Progenitor cell of endocrine pancreas (in vitro differentiated cells): Measurements from ENCODE around the gene SPTA1. TPM values are rescaled to one million over a fixed set of nuclear protein-coding genes. Genes with fewer than 3 reads are reported as not detected.

Experiments
- DNase-seq: peaks from one replicate; pipeline ENCODE4 v3.0.0; 2021; ENCODE audit warnings: low spot score; ENCODE audit not compliant: unreplicated experiment
- H3K27ac Mint-ChIP-seq: 2 replicates; pipeline ENCODE4 v1.8.0; 2021; ENCODE audit warnings: mild to moderate bottlenecking, moderate library complexity, mixed read lengths
- H3K27me3 Mint-ChIP-seq: 2 replicates; pipeline ENCODE4 v1.8.0; 2021; ENCODE audit warnings: mixed read lengths
- H3K36me3 Mint-ChIP-seq: 2 replicates; pipeline ENCODE4 v1.8.0; 2022; ENCODE audit warnings: mixed read lengths; ENCODE audit not compliant: insufficient read depth
- H3K4me1 Mint-ChIP-seq: 2 replicates; pipeline ENCODE4 v1.8.0; 2021; ENCODE audit warnings: low read depth, mixed read lengths
- H3K4me3 Mint-ChIP-seq: 2 replicates; pipeline ENCODE4 v1.8.0; 2021; ENCODE audit warnings: low read depth, mild to moderate bottlenecking, moderate library complexity, mixed read lengths
- H3K9me3 Mint-ChIP-seq: 2 replicates; pipeline ENCODE4 v1.8.0; 2021; ENCODE audit warnings: low read depth, mixed read lengths
- total RNA-seq: library from RNA; stranded (reverse); gene quantifications from 2 replicates; pipeline ENCODE4 v1.2.1, GENCODE V29; 2021
- TF ChIP-seq, protein P1 (sequence below): fragments of 200-600 bp; sonication (generic); IDR thresholded peaks from one replicate; pipeline ENCODE4 v1.5.0; 2021; ENCODE audit warnings: antibody characterized with exemption, mild to moderate bottlenecking; ENCODE audit not compliant: unreplicated experiment

The SPTA1 gene
- total RNA-seq, 1 donor from 2014 or later: not detected

- no peaks in the 10 kb centered on the region for H3K27me3 Mint-ChIP-seq
- H3K9me3 Mint-ChIP-seq: no peaks in the 10 kb centered on the region
- H3K27ac Mint-ChIP-seq: no peak overlapping the region
- no peak for DNase-seq
- no peaks in the 10 kb centered on the region for H3K36me3 Mint-ChIP-seq
- TF ChIP-seq, protein P1, sequence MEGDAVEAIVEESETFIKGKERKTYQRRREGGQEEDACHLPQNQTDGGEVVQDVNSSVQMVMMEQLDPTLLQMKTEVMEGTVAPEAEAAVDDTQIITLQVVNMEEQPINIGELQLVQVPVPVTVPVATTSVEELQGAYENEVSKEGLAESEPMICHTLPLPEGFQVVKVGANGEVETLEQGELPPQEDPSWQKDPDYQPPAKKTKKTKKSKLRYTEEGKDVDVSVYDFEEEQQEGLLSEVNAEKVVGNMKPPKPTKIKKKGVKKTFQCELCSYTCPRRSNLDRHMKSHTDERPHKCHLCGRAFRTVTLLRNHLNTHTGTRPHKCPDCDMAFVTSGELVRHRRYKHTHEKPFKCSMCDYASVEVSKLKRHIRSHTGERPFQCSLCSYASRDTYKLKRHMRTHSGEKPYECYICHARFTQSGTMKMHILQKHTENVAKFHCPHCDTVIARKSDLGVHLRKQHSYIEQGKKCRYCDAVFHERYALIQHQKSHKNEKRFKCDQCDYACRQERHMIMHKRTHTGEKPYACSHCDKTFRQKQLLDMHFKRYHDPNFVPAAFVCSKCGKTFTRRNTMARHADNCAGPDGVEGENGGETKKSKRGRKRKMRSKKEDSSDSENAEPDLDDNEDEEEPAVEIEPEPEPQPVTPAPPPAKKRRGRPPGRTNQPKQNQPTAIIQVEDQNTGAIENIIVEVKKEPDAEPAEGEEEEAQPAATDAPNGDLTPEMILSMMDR: no peak
- no peaks in the 10 kb centered on the region for H3K4me1 Mint-ChIP-seq
- no peak overlapping the region for H3K4me3 Mint-ChIP-seq
Measured at GRCh38 chr1:158674302-158674701, 12.2 kb downstream of the SPTA1 start.

DNA sequence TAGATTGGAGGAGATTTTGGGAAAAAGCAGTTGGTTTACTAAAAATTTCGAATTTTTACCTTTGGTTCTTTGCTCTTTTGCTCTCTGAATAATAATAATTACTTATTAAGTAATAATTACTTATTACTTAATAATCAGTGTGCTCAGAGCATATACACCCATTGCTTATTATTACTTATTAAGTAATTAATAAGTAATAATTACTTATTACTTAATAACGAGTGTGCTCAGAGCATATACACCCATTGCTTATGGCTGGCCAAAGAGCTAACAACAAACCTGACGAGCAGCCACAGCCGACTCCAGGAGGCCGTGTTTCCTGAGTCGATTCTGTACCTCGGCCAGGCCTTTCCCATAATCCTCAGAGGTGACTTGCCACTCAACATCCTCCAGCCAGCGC, 20.5 kb downstream of the SPTA1 start:
- H3K27me3 Mint-ChIP-seq: no peaks in the 10 kb centered on the region
- H3K9me3 Mint-ChIP-seq: no peaks in the 10 kb centered on the region
- TF ChIP-seq, protein P1: no peak
- H3K4me1 Mint-ChIP-seq: no peaks in the 10 kb centered on the region
- no peak overlapping the region for H3K4me3 Mint-ChIP-seq
- H3K36me3 Mint-ChIP-seq: no peaks in the 10 kb centered on the region
- no peak overlapping the region for H3K27ac Mint-ChIP-seq
- no peak for DNase-seq

DNA sequence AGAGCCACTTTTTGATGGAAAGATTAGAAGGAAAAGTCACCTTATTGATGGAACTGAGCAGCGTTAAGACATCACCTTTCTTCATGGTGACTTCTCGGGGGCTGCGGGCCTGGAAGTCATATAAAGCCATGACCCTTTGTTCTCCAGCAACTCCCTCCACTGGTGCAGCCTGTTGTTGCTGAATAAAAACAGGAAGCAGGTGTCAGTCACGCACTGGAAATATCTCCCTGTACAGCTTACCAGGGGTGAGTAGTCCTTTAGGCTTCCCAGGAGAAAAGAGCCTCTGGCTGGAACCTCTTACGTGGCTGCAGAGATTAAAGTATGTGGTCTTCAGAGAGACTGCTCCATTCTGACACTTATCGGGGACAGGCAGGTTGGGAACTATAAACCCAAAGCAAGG, 31.9 kb downstream of the SPTA1 start:
- Mint-ChIP-seq H3K9me3 (no peaks in the 10 kb centered on the region), H3K4me3 (no peak overlapping the region), H3K27me3 (no peaks in the 10 kb centered on the region), H3K36me3 (no peaks in the 10 kb centered on the region), H3K4me1 (no peaks in the 10 kb centered on the region), H3K27ac (no peak overlapping the region)
- TF ChIP-seq, protein P1: no peak
- DNase-seq: no peak

DNA sequence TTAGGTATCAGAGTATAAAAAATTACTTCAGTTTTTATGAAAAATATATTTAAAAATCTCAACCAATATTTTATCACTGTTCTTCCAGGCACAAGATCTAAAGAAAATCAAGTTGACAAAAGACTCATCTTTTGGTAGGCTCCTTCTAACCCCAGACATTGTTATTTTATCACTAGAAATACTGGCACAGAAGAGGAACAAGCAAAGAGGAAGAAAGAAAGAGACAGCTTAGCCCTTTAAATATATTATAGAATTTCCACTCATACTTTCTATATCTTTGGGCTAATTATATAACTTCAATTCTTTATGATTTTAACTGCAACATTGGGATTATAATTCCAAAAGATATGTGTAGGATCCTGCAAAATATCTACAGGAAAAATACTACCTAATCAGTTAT, 32.4 kb downstream of the SPTA1 start:
- DNase-seq: no peak
- Mint-ChIP-seq H3K4me1 (no peaks in the 10 kb centered on the region), H3K36me3 (no peaks in the 10 kb centered on the region), H3K4me3 (no peak overlapping the region), H3K9me3 (no peaks in the 10 kb centered on the region), H3K27me3 (no peaks in the 10 kb centered on the region), H3K27ac (no peak overlapping the region)
- TF ChIP-seq, protein P1: no peak

GRCh38 chr1:158652721-158653334, 33.7 kb downstream of the SPTA1 start:
- Mint-ChIP-seq H3K4me3 (no peak overlapping the region), H3K27me3 (no peaks in the 10 kb centered on the region), H3K27ac (no peak overlapping the region), H3K36me3 (no peaks in the 10 kb centered on the region), H3K4me1 (no peaks in the 10 kb centered on the region), H3K9me3 (no peaks in the 10 kb centered on the region)
- TF ChIP-seq, protein P1: no peak
- DNase-seq: no peak
